GM12872 (cell line): ENCODE data around the gene TRMT112.

ENCODE experiments used
- TF ChIP-seq, protein P1 (sequence below): IDR thresholded peaks from 3 replicates; pipeline ENCODE4 v1.5.1; 2011; ENCODE audit warnings: low read depth, mild to moderate bottlenecking, low read length, moderate library complexity; ENCODE audit not compliant: insufficient read depth

TRMT112 gene

GRCh38 chr11:64359712-64360445, 42.5 kb upstream of the TRMT112 start:
- TF ChIP-seq, protein P1, sequence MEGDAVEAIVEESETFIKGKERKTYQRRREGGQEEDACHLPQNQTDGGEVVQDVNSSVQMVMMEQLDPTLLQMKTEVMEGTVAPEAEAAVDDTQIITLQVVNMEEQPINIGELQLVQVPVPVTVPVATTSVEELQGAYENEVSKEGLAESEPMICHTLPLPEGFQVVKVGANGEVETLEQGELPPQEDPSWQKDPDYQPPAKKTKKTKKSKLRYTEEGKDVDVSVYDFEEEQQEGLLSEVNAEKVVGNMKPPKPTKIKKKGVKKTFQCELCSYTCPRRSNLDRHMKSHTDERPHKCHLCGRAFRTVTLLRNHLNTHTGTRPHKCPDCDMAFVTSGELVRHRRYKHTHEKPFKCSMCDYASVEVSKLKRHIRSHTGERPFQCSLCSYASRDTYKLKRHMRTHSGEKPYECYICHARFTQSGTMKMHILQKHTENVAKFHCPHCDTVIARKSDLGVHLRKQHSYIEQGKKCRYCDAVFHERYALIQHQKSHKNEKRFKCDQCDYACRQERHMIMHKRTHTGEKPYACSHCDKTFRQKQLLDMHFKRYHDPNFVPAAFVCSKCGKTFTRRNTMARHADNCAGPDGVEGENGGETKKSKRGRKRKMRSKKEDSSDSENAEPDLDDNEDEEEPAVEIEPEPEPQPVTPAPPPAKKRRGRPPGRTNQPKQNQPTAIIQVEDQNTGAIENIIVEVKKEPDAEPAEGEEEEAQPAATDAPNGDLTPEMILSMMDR, result peak; percentile 40

- TF ChIP-seq, protein P1, result no peak
These were observed 41.8 kb upstream of the TRMT112 start, which contains the start of gene RPS6KA4 for GRCh38 chr11:64358907-64359711. Gene RPS6KA4, plus strand, starts transcription at chr11:64359162. Its CDS starts 74 bp downstream, at chr11:64359236.

DNA sequence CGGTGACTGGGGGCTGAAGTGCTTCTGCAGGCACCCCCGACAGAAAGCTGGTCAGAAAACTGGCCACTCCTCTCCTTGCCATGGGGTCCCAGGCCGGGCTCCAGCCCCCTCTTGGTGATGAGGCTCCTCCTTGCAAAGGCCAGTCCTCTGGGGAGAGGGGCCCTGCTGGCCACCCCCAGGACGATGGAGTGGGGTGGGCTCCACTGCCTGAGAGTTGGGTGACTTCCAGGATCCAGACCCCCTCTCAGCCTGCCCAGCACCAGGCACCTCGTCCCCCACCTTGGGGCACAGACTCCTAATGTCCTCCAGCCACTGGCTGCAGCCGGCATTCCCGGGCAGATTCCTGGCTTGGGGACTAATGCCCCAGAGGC, 41.2 kb upstream of the TRMT112 start:
- TF ChIP-seq, protein P1, result no peak

DNA sequence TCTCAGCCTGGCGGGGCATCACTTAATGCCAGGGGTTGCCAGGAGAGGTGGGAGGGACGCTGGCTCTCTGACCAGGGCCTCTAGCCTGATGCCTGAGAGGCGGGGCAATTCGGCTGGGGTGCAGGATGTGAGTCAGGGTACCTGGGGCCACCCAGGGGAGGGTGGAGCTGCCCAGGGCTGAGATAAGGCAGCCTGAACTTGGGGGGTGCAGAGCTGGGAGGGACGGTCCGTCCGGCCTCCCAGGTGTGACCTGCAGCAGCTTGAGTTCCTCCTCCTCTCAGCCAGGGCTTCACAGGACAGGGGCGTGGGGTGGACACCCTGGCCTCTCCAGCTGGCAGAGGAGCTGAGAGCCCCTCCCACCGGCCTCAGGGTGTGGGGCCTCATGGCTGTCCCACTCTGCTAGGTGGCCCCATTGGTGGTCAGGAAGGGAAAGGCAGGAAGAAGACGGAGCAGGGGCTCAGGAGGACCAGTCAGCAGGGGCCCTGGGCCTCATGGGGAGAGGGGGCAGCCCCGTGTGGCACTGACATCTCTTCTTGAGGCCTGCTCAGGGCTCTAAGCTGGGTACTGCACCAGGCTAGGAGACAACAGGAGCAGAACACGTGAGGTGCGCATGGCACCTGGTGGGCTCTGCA, 40.7 kb upstream of the TRMT112 start:
- TF ChIP-seq, protein P1, result no peak

GRCh38 chr11:64357446-64357845, 40.1 kb upstream of the TRMT112 start:
- TF ChIP-seq, protein P1, result no peak

DNA sequence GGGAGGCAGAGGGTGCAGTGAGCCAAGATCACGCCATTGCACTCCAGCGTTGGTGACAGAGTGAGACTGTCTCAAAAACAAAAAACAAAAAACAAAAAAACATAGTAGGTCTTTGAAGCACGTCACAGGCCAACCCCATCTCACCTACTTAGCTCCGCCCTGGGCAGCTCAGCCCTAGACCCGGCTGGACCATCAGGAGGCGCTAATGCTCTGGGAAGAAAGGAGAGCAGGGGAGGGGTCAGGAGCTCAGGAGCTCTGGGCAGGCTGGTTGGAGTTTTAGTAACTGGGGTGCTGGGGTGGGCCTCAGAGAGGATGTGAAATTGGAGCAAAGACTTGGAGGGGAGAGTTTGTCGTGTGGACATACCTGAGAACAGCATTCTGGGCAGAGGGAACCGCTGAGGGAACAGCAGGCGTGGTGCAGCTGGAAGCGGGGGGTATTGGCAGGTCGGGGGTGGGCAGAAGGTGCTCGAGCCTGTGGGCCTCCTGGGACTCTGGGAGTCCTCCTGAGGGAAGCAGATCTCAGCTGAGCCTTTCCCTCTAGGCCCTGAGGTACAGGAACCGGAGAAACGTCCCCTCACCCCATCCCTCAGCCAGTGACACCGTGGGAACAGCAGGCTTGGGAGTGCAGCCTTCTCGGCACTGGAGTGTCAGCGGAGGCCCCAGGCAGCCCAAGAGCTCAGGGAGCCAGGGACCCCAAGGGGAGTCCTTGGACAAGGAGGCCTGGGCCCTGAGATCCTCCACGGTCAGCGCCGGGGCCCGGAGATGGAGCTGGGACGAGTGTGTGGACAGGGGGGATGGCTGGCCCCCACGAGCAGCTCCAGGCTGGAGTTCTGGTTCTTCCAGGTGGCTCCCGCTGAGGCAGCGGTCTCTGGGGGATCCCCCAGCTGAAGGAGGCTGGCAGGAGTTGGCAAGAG, 39.4 kb upstream of the TRMT112 start:
- TF ChIP-seq, protein P1, result peak; percentile 46; the same call in 2 of the 3 replicates
